ENCODE measurements around the gene REST. TPM values are rescaled to one million over a fixed set of nuclear protein-coding genes. Genes with fewer than 3 reads are reported as not detected.

The REST gene
- total RNA-seq, 4 donors from 2014 or later, result 23.7 to 39.2 (median 33.9) TPM

DNA sequence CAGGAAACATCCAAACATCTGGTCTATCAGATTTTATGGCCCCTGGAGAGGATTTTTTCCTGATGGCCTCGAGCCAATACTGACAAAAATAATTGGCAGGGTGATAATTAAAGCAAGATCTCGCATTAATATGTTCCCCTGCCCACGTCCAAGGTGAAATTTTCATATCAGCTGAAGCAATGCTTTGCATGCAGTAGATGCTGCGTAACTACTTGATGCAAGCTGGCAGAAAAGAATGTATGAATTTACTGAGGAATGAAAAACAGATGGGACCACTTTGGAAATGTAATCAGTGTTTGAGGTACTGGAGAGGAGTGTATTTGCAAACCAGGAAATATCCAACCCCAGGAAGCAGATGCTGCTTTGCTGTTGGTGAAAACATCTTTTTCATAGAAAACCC, 36.8 kb upstream of the REST start:
- Histone ChIP-seq H3K27ac (no peak overlapping the region), H3K4me1 (peaks cover 0 to 13% (median 3%) of the 10 kb centered on the region in 4 donors), H3K36me3 (no peaks in the 10 kb centered on the region), H3K9me3 (no peaks in the 10 kb centered on the region), H3K4me3 (no peak overlapping the region), H3K27me3 (no peaks in the 10 kb centered on the region)
- no peak for TF ChIP-seq POLR2A (IDR thresholded peaks at IDR 0.05)
- no peak for DNase-seq (ENCODE audit: low spot score in 2 of 2)
- WGBS, 2 donors, result 24 to 36% methylated on average over 4 of the region's 4 CpGs

DNA sequence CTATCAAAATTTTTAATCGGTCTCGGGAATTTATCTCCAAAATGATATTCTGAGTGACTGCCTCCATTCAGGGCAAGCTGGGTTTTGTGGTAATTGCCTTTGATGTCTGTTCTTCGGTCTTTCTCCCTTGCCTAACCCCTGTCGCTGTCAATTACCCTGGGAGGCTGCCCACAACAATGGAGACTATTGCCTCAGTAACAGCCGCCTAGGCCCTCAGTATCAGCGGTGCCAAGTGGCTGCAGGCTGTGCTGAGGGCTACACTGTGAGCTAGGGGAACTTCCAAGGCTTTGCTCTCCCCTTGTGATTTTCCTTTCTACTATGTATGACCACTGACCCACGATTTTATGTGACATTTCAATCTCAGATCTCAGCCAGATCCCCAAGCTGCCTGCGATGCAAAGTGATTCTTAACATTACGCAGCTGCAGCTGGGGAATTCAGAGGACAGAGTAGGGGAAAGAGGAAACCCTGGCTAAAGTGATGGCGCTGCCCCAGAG, 36.3 kb upstream of the REST start:
- H3K27ac ChIP-seq, result no peak overlapping the region
- no peak for DNase-seq (ENCODE audit: low spot score in 2 of 2)
- WGBS, 2 donors, result 12% methylated on average over 10 of the region's 10 CpGs

DNA sequence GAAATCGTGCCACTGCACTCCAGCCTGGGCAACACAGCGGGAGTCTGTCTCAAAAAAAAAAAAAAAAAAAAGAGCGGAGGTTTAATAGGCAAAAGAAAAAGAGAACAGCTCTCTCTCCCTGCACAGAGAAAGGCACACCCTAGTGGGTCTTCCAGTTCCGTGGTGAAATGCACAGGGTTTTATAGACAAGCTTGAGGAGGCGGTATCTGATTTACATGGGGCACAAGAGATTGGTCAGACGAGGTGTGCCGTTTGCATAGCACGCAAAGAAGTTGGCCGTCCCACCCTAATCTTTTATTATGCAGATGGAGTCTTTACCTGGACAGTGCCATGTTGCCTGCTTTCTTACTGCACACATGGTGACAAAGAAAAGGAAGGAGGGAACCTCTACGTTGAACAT, 33.5 kb upstream of the REST start:
- TF ChIP-seq POLR2A (IDR thresholded peaks at IDR 0.05) (no peak), EP300 (IDR thresholded peaks at IDR 0.05) (no peak)
- TF ChIP-seq, protein P1, sequence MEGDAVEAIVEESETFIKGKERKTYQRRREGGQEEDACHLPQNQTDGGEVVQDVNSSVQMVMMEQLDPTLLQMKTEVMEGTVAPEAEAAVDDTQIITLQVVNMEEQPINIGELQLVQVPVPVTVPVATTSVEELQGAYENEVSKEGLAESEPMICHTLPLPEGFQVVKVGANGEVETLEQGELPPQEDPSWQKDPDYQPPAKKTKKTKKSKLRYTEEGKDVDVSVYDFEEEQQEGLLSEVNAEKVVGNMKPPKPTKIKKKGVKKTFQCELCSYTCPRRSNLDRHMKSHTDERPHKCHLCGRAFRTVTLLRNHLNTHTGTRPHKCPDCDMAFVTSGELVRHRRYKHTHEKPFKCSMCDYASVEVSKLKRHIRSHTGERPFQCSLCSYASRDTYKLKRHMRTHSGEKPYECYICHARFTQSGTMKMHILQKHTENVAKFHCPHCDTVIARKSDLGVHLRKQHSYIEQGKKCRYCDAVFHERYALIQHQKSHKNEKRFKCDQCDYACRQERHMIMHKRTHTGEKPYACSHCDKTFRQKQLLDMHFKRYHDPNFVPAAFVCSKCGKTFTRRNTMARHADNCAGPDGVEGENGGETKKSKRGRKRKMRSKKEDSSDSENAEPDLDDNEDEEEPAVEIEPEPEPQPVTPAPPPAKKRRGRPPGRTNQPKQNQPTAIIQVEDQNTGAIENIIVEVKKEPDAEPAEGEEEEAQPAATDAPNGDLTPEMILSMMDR (IDR thresholded peaks at IDR 0.05), result no peak

More for the DNA sequence above, 36.3 kb upstream of the REST start:
- Histone ChIP-seq H3K27me3 (no peaks in the 10 kb centered on the region), H3K4me3 (no peak overlapping the region), H3K4me1 (peaks cover 0 to 13% (median 3%) of the 10 kb centered on the region in 4 donors), H3K36me3 (no peaks in the 10 kb centered on the region), H3K9me3 (no peaks in the 10 kb centered on the region)
- TF ChIP-seq, protein P1 (IDR thresholded peaks at IDR 0.05), result no peak
- no peak for TF ChIP-seq POLR2A (IDR thresholded peaks at IDR 0.05)
- no peak for TF ChIP-seq EP300 (IDR thresholded peaks at IDR 0.05)

DNA sequence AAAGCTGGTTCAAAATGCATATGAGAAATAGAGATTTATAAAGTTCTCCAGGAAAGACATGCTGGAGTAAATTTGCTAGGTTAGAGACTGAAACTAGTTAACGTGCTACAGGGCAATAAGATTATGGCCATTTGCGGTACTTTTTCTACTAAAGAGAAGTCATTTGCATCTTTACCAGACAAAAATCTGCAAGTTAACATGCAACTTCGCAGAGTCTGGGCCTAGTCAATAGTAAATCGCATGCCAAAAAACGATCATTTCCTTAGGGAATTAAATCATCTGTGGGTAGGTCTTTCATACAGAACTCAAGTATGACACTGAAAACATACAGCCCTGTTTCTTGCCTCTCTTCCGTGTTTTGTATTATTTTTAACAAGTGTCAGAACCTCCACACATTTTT, 32.8 kb upstream of the REST start:
- no peak overlapping the region for H3K4me3 ChIP-seq
- no peak overlapping the region for H3K27ac ChIP-seq
- no peak for DNase-seq (ENCODE audit: low spot score in 2 of 2)
- no peaks in the 10 kb centered on the region for H3K27me3 ChIP-seq
- H3K36me3 ChIP-seq, result no peaks in the 10 kb centered on the region
- WGBS, 2 donors, result 57 to 65% methylated on average over 6 of the region's 6 CpGs
- no peak for TF ChIP-seq EP300 (IDR thresholded peaks at IDR 0.05)
- H3K9me3 ChIP-seq, result no peaks in the 10 kb centered on the region
- H3K4me1 ChIP-seq, result peaks cover 0 to 13% (median 3%) of the 10 kb centered on the region in 4 donors

More for the DNA sequence above, 33.5 kb upstream of the REST start:
- H3K9me3 ChIP-seq, result no peaks in the 10 kb centered on the region
- 81 to 84% methylated on average over 10 of the region's 10 CpGs for WGBS, 2 donors
- no peaks in the 10 kb centered on the region for H3K36me3 ChIP-seq
- H3K4me1 ChIP-seq, result peaks cover 0 to 13% (median 3%) of the 10 kb centered on the region in 4 donors
- no peaks in the 10 kb centered on the region for H3K27me3 ChIP-seq
- no peak overlapping the region for H3K27ac ChIP-seq
- H3K4me3 ChIP-seq, result no peak overlapping the region
- no peak for DNase-seq (ENCODE audit: low spot score in 2 of 2)

DNA sequence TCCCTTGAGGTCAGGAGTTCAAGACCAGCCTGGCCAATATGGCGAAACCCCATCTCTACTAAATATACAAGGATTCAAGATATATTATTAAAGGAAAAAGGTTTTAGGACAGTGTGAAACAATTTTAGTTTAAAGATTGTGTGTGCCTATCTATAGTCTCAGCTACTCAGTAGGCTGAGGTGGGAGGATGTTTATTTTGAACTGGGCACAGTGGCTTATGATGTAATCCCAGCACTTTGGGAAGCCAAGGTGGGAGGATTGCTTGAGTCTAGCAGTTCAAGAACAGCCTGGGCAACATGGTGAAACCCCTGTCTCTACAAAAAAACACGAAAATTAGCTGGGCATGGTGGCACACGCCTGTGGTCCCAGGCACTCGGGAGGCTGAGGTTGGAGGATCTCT, 31.4 kb upstream of the REST start:
- no peaks in the 10 kb centered on the region for H3K27me3 ChIP-seq
- no peaks in the 10 kb centered on the region for H3K9me3 ChIP-seq
- no peaks in the 10 kb centered on the region for H3K36me3 ChIP-seq
- no peak overlapping the region for H3K4me3 ChIP-seq
- WGBS, 2 donors, result 91 to 92% methylated on average over 4 of the region's 4 CpGs
- no peak for DNase-seq (ENCODE audit: low spot score in 2 of 2)
- H3K27ac ChIP-seq, result no peak overlapping the region
- peaks cover 0 to 5% (median 2%) of the 10 kb centered on the region in 4 donors for H3K4me1 ChIP-seq
- TF ChIP-seq, protein P1 (IDR thresholded peaks at IDR 0.05), result no peak
- TF ChIP-seq EP300 (IDR thresholded peaks at IDR 0.05) (no peak), POLR2A (IDR thresholded peaks at IDR 0.05) (no peak)

DNA sequence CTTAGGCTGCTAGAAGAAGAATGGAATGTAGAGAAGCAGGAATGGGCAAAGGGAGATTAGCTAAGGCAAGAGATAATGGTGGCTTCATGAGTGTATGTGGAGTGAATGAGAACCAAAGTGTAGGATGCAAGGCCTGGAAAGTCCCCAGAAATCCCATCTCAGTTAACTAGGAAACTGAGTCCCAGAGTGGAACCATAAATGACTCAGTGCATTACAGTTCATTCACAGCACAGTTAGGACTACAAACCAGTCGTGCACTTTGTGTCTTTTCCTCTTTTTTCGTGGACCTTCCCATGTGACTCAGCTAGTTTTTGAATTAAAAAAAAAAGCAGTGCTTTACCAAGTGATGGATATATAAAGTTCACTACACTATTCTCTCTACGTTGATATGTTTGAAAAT, 27.7 kb upstream of the REST start:
- H3K27ac ChIP-seq, result no peak overlapping the region
- no peaks in the 10 kb centered on the region for H3K36me3 ChIP-seq
- DNase-seq (ENCODE audit: low spot score in 2 of 2), result no peak
- H3K4me1 ChIP-seq, result no peaks in the 10 kb centered on the region
- no peaks in the 10 kb centered on the region for H3K27me3 ChIP-seq
- WGBS, 2 donors, result 72 to 74% methylated on average over 3 of the region's 3 CpGs
- TF ChIP-seq POLR2A (IDR thresholded peaks at IDR 0.05) (no peak), EP300 (IDR thresholded peaks at IDR 0.05) (no peak)
- TF ChIP-seq, protein P1 (IDR thresholded peaks at IDR 0.05), result no peak
- H3K4me3 ChIP-seq, result no peak overlapping the region
- no peaks in the 10 kb centered on the region for H3K9me3 ChIP-seq

All from tibial nerve (tissue), 4 donors.